Suprapubic skin (tissue), 3 donors: ENCODE measurements around the gene PLGLB1.
"Not testable (repeated sequence)": the region's sequence is repeated elsewhere in the genome, so short reads cannot be mapped to it uniquely, and the experiment has no call there.

Experiments used
- POLR2A ChIP-seq, 2 donors: fragments of 450-650 bp; IDR thresholded peaks; one replicate each; pipeline ENCODE4 v1.6.1; 2017; ENCODE audit warnings: antibody characterized with exemption in 2 of 2, mild to moderate bottlenecking in 2 of 2, moderate library complexity in 2 of 2
- TF ChIP-seq, protein P1 (sequence below), 2 donors: fragments of 200-600 bp in 1 of 2; fragments of 450-650 bp in 1 of 2; sonication (generic) in 1 of 2; IDR thresholded peaks; one replicate each; pipeline ENCODE4 v1.5.1; 2016 to 2019; ENCODE audit warnings: antibody characterized with exemption in 2 of 2, mild to moderate bottlenecking in 1 of 2, moderate library complexity in 1 of 2

DNA sequence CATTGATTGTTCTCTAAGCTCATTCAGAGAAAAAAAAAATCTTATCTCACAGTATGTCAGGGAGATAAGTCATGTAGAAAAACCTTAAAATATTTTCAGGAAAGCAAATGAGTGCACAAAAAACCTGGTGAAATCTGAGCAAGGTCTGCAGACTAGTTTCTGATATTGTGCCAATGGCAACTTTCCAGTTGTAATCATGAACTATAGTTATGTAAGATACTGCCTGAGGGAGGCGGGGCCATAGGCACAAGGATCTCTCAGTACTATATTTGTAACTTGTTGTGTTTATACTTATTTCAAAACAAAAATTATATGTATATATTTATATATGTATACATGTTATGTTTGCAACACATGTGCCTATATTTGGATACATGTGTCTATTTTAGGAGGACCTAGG, 5.2 kb upstream of the PLGLB1 start:
- TF ChIP-seq, protein P1, sequence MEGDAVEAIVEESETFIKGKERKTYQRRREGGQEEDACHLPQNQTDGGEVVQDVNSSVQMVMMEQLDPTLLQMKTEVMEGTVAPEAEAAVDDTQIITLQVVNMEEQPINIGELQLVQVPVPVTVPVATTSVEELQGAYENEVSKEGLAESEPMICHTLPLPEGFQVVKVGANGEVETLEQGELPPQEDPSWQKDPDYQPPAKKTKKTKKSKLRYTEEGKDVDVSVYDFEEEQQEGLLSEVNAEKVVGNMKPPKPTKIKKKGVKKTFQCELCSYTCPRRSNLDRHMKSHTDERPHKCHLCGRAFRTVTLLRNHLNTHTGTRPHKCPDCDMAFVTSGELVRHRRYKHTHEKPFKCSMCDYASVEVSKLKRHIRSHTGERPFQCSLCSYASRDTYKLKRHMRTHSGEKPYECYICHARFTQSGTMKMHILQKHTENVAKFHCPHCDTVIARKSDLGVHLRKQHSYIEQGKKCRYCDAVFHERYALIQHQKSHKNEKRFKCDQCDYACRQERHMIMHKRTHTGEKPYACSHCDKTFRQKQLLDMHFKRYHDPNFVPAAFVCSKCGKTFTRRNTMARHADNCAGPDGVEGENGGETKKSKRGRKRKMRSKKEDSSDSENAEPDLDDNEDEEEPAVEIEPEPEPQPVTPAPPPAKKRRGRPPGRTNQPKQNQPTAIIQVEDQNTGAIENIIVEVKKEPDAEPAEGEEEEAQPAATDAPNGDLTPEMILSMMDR (IDR thresholded peaks at IDR 0.05): not testable (repeated sequence)
- TF ChIP-seq POLR2A (IDR thresholded peaks at IDR 0.05): not testable (repeated sequence)
